HG02623 (cell line): ENCODE data around the gene R3HDM2.

ENCODE experiments used
- ATAC-seq: cut with Tn5 transposase; IDR thresholded peaks from one replicate; pipeline ENCODE4 v1.9.1; 2021; ENCODE audit warnings: moderate library complexity; ENCODE audit not compliant: unreplicated experiment

R3HDM2 gene

DNA sequence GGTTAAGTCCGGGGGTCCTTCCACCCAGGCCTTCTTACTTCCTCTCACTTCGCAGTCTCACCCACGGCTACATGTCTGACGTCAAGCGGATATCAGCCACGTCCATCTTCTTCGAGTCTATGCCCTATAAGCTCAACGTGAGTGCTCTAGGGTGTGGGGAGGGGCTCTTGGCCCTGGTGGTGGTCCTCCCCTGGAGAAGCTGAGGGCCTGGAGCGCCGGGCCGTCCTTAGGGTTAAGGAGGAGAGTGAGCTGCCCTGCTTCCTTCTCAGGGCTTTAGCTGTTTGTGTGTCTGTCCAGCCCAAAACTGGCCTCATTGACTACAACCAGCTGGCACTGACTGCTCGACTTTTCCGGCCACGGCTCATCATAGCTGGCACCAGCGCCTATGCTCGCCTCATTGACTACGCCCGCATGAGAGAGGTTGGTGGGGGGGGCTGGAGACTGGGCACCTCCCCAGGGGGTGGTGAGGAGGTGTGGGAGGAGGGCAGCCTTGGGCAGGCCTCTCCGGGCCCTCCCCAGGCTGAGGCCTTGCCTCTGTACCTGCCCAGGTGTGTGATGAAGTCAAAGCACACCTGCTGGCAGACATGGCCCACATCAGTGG, 198.6 kb downstream of the R3HDM2 start:
- ATAC-seq: no peak

DNA sequence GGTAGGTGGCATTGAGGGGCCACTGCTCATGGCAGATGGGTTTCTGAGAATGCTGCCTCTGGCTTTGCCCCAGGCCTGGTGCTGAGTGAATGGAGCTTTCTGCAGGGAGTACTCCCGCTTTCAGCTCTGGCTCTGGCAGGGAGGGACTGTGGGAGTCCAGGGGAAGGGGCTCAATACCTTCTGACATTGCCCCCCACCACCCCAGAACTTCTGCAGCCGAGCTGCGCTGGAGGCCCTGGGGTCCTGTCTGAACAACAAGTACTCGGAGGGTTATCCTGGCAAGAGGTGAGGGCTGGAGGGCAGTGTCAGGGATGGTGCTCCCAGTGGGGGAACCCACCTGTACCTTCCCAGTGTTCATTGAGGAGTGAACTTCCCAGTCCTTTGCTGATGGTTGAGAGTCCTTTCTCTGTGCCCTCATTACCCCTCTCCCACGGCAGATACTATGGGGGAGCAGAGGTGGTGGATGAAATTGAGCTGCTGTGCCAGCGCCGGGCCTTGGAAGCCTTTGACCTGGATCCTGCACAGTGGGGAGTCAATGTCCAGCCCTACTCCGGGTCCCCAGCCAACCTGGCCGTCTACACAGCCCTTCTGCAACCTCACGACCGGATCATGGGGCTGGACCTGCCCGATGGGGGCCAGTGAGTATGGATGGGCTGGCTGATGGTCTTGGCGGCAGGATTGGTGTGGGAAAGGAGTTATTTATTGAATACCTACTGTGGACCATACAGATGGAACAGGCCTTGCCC, 199.4 kb downstream of the R3HDM2 start:
- ATAC-seq: no peak

DNA sequence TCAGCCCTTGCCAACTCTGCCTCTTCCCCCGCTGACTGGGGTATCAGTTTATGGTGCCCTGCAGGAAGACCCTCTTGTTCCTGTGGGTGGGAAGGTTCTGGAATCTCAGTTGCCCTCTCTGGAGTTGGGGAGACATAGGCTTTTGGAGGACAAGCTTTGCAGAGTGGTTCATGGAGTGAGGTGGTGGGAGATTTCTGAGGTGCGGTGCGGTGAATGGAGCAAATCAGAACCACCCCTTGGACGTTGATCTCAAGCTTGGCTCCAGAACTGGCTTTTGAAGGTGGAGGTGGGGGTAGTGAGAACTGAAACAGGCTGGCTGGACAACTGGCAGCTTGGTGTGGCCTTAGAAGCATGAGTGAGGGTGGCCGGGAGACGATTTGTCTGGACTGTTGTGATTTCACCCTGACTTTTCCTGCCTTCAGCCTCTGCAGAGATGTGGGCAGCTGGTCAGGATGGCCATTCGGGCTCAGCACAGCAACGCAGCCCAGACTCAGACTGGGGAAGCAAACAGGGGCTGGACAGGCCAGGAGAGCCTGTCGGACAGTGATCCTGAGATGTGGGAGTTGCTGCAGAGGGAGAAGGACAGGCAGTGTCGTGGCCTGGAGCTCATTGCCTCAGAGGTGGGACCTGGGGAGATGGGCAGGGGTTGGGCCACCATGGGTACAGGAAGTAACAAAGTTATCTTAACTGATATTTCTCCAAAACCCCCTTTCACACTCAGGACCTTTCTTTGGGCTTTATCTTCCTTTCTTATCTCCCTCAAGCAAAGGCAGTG, 200.3 kb downstream of the R3HDM2 start:
- ATAC-seq: no peak

DNA sequence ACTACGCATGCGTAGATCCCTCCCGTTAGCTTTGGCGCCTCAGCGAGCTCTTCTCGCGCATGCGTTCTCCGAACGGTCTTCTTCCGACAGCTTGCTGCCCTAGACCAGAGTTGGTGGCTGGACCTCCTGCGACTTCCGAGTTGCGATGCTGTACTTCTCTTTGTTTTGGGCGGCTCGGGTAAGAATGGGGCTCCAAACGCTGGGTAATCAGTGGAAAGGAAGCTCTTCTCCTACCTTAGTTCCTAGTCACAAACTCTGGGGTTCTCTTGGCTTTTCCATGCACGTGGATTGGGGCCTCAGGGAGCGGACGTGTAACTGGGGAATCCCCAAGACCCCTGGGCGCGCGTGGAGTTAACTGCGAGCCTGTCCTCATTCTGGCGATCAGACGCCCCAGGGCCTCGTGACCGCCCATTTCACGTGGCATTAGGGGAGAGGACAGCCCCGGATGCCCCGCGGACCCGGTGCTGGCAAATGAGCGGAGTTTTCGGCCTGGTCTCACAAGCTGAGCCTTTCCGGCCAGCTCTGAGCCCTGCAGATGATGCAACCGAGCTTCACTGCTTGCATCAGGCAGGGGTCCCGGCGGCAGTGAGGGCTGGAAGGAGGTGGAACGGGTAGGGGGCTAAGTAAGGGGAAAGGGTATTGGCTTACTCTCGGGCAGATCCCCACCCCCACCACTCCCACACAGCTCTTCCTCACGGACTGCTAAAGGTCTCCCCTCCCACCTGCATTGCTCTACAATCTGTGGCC, 201.0 kb downstream of the R3HDM2 start, which contains the start of gene SHMT2:
Gene SHMT2 (plus strand): TSS at position 78 of the 747 bp plus-strand sequence. CDS start 68 bp downstream, at position 146.
- peak; percentile 49 for ATAC-seq

DNA sequence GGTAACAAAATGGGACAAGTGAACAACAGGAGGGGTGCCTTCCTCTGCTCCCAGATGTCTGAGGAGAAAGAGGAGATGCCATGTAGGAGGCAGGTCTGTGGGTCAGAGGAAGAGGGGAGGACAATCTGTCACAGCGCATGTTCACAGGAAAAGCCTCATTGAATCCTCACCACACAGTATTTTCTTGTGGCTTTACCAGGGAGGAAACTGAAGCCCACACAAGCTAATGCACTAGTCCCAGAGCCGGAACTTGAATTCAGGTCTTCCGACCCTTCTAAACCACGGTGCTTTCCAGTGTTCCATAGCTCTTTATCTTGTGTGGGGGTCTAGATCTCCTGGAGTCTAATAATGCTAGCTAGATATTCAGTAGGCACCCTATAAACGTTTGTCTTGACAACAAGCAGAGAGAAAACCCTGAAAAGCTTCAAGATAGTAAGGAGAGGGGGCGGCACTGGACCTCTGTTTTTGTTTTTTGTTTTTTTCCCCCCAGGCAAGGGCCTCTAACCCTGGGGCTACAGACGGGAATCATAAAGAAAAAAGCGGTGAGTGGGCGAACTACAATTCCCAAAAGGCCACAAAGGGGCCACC, 201.7 kb downstream of the R3HDM2 start:
- ATAC-seq: peak; percentile 13

DNA sequence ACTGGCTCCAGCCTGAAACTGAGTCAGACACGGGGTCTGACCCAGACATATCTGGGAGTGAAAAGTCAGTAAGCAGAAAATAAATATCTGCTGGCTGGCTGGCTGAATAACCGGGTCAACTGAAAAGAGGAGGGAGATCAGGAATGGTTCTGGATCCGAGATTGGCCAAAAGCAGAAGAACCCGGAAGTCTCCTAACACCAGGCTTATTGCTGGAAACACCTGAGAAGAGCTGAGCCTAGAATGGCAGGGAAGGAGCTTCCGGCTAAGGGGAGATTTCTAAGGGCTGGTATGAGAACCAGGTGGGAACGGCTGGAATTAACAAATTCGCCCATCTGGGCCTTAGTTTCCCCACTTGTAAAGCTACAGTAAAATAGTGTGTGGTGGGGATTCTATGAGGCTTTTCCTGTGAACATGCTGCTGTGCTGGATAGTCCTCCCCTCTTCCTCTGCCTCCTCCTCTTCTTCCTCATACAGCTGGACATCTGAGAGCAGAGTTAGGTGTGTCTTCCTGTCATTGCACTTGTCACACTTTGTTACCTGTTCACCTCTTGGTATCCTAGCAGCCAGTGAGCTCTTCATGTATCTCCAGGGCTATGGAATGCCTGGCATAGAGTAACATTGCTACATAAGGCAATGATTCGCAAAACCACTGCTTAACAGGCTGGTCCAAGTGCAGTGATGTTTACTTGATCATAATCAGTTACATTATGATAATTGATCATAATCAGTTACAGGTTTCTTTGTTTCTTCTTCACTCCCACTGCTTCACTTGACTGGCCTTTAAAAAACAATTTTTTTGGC, 203.3 kb downstream of the R3HDM2 start:
- ATAC-seq: no peak

DNA sequence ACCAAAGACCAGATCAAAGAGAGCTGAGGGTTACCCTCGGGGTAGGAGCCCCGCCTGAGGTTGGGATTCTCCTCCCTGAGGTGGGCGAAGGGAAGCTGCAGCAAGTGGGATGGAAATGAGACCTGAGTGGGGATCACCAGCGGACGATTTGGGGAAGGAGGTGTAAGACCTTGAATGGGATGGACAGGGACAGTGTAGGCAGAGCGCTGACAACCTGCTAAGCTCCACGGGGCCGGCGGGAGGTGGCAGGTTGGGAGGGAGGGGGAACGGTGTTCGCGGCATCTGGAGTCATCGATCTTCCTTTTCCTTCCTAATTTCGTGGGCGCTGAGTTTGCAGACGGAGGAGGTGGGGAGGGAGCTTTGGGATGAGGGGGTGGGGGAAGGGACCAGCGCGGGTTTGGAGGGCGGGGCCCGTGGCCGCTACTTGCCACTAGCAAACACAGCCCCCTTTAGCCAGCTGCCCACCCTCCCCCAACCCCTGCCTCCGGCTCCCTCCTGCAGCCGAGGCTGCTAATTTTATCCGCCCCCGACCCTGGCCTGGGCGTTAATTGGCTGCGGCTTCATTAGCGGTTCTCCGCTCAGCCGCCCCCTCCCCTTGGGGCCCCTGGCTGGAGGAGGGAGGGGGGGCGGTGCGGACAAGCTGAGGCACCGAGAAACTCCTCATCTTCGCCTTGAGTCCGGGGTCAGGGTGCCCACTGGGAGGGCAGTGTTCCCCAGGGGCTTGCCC, 204.1 kb downstream of the R3HDM2 start:
- no peak for ATAC-seq

DNA sequence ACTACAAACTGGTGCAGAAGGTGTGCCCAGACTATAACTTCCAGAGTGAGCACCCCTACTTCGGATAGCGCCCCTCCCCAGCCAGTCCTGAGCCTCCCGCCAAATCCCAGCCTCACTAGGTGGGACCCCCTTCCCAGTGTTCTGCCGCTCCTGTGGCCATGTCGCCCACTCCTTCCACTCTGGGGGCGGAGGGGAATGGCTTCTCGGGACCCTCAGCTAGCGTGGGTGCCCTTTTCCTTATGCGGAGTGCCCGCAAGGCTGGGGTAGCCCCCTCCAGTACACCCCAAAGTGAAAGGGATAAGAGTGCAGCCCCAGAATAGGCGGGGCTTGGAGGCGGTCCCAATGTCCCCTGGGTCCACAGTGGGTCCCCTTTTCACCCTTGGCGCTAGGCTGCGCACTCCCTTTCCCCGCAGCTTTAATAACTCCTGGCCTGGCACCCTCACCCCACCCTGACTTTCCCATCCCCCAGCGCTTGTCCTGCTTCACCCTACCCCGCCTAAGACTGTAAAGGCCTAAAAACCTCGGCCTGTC, 205.1 kb downstream of the R3HDM2 start:
- ATAC-seq: no peak

DNA sequence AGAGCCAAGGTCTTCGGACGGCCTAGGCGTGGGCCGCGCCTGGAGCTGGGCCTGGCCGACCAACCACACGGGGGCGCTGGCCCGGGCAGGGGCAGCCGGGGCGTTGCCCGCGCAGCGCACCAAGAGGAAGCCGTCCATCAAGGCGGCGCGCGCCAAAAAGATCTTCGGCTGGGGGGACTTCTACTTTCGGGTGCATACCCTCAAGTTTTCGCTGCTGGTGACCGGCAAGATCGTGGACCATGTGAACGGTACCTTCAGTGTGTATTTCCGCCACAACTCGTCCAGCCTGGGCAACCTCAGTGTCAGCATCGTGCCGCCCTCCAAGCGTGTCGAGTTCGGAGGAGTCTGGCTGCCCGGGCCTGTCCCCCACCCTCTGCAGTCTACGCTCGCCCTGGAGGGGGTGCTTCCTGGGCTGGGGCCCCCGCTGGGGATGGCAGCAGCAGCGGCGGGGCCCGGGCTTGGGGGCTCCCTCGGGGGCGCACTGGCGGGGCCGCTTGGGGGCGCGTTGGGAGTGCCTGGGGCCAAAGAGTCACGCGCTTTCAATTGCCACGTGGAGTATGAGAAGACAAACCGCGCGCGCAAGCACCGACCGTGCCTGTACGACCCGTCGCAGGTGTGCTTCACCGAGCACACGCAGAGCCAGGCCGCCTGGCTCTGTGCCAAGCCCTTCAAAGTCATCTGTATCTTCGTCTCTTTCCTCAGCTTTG, 205.7 kb downstream of the R3HDM2 start:
- no peak for ATAC-seq

DNA sequence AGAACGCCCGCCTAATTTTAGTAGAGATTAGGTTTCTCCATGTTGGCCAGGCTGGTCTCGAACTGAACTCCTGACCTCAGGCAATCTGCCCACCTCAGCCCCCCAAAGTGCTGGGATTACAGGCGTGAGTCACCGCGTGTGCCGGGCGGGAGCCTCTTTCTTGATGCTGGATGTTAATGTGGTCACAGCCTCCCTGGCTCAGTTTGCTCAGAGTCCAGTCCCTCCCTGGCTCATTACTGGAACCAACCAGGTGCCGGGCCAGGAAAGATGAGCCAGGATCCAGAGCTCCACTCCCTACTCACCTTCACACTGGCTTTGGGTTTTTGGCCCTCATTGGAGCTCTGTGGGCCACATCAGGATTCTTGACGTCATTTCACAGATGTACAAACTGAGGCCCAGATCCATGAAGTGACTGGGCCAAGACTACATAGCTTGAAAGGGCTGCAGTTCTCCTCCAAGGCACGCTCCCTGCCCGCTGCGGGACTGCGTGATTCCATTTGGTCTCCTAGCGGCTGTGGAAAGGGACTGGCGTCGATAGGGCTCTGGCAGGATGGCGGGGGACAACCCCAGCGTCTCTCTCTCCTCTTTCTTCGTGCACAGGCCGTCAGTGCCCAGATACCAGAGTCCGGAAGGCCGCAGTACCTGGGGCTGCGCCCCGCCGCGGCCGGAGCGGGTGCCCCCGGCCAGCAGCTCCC, 206.4 kb downstream of the R3HDM2 start:
- ATAC-seq: no peak

DNA sequence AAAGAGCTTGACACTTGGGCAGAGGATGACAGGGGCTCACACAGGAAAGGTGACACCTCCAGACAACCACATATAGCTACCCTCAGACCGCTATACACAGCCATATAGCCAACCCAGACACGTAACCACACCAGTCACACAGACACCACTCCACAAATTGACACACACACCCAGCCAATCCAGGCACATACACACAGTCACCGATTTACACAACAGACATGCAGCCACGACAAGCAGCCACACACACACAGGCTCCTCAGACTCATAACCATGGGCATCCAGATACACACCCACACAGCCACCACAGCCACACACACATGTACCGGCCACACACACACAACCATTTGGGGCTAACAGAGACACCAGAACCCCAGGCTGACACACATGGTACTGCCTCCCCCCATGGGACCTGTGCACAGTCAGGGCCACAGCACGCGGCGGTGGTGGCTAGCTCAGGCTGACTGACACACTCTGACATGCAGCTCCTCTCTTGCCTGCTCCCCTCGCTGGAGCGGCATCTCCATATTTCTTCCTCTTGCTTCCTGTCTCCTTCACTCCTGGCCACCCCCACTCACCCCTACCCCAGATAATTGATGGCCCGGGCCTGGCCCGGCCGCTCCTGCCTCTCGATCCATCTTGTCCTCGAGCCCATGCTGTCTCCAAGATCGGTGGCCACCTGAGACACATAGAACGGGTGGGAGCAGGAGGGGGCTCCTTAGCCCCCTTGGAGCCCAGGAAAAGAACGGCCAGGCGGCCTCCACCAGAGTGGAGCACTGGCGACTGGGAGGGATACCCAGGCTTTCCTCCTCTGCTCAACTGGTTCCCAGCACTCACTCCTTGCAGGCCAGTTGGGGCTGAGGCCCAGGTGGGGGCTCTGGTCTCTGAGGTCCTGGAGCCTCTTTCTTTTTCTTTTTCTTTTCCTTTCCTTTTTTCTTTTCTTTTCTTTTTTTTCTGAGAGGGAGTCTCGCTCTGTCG, 207.4 kb downstream of the R3HDM2 start:
- ATAC-seq: no peak

DNA sequence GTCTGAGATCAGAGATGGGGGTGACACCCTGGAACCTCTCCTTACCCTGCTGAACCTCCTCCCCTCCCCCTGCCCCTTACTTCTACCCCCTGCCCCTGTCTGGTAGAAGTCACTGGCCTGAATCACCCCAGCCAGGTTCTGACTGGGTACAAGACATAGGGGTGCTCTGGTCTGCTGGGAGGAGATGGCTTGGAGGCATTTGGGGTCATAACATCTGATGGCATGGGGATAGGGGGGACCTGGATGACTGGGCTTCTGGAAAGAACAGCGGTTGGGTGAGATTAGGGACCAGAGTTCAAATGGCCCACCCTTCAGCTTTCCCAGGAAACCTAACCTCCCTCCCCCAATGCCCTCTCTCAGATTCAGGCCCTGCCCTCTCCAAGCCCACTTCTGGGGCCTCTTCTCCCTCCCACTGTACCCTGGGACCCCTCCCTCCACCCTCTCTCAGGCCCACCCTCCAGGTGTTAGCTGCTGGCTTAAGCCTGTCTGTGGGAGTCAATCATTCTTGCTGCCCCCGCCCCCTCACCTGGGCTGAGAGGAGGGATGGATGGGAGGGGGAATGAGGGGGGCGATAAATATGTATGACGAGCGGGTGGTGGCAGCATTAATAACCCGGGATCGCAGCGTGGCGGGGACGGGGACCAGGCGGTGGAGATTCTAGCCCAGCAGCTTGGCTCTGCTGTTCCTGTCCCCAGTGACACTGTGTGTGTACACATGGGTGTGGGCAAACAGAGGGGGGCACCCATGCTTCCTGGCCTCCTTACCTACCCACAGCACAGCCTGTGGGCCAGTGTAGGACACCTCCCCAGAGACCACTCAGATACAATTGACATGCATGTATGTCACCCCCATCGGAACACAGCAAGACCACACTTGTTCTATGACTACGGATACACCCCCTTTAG, 208.3 kb downstream of the R3HDM2 start:
- no peak for ATAC-seq

DNA sequence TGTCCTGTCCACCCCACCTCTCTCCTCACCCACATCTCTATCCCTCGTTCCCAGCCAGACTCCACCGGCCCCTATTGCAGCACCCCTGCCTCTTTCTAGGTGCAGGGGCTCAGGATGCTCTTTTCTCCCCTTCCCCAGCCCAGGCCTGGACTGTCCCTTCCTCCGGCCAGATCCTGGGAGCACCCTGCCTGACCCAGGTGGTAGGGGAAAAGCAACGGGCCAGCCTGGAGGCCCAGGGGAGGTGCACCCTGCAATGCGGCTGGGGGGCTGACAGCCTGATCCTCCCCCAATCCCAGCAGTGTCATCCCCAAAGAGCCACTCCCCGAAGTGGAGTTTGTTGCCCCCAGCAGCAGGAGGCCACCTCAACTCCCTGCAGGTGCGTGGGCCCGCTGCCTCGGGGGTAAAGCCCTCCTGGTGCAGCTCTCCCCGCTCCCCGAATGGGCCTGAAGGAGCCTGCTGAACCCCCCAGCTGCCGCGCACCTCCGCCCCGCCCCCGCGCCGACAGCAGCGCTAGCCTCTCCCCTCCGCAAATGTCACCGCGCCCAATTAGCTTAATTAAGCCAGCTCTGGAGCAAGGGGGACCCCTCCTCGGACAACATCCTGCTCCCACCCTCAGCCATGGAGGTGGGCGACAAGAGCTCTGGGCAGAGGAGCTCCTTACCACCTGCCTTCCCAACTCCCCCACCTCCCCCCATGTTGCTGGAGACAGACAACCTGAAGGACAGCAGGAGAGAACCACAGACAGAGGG, 209.5 kb downstream of the R3HDM2 start:
- no peak for ATAC-seq

DNA sequence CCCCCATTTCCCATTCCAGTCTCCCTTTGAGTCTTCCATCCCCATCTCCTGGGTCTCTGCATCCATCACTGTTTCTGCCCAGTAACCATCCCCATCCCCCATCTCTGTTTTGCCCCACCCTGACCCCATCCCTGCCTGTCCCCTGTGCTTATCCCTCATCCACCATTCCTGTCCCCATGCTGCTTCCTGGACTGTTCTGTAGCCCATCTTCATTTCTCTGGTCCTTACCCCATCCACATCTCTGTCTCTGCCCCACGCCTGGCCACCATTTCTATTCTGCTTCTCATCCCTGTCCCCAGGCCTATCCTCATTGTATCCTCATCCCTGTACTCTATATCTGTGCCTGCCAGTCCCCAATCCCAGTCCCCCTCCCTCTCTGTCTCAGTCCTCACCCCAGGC, 210.1 kb downstream of the R3HDM2 start:
- no peak for ATAC-seq
